GM19351 (cell line): ENCODE measurements around the gene GSE1.
"Not testable (repeated sequence)": the region's sequence is repeated elsewhere in the genome, so short reads cannot be mapped to it uniquely, and the experiment has no call there.

Experiments
- ATAC-seq: cut with Tn5 transposase; IDR thresholded peaks from one replicate; pipeline ENCODE4 v1.9.1; 2021; ENCODE audit warnings: mild to moderate bottlenecking, moderate library complexity; ENCODE audit not compliant: unreplicated experiment

Gene GSE1

GRCh38 chr16:85589688-85590505, 23.2 kb upstream of the GSE1 start:
- ATAC-seq, result no peak

DNA sequence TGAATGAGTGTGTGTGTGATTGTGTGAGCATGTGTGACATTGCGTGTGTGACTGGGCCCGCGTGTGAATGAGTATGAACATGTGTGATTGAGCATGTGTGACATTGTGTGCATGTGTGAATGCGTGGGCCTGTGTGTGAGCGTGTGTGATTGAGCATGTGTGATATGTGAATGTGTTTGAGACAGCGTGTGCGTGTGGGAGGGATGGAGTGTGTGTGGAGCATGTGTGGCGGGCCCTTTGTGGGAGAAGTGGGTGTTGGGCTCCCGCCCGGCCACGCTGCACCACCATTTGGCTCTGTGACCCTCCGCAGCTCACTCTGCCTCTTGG, 22.7 kb upstream of the GSE1 start:
- ATAC-seq, result no peak

DNA sequence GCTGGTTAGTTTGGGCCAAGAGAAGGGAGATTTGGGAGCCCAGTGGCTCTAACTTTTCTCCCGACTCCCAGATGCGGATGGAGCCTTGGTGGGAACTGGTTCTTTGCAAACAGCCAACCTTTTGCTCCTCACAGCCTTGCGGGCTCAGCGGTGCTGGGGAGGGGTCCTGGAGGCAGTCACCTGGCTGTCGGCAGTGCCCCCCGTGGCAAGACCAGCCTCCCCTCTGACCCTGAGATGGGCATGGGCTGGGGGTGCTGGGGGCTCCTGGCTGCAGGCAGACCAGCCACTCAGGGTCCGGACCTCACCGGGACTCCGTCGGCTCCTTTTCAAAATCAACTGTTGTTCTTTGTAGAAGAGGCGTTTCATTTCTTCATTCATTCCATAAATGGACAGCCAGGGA, 21.7 kb upstream of the GSE1 start:
- no peak for ATAC-seq

- not testable (repeated sequence) for ATAC-seq
Measured at GRCh38 chr16:85592277-85592676, 20.8 kb upstream of the GSE1 start.

DNA sequence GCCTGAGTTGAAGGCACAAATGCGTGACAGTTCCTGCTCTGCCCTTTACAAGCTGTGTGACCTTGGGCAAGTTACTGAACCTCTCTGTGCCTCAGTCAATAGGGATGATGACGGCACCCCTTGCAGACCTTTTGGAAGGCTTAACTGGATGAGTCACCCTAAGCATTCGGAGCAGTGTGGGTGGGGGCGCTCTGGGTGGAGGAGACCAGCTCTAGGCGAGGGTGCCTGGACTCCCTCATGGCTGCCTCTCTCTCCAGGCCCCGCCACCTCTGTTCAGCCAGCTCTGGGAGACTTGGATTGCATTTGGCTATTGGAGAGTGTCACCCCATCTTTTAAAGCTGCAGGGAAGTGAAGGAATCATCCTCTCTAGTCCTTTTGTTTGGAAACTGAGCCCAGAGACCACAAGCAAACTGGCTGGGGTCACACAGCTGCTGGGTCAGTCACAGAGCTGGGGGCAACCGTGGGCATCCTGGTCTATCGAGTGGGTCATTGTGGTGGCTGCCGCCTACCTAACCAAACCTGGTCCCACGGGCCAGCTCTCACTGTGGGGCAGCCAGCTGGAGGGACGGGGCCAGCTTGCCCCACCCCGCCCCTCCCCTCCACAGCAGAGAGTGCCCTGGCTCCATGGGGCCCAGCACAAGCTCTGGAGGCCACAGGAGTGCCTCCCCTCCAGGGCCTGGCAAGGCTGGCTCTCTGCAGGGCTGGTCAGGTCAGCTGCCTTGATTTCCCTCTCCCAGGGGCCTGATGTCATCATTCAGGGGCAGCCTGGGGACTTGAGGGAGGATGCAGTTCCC, 20.2 kb upstream of the GSE1 start:
- no peak for ATAC-seq

DNA sequence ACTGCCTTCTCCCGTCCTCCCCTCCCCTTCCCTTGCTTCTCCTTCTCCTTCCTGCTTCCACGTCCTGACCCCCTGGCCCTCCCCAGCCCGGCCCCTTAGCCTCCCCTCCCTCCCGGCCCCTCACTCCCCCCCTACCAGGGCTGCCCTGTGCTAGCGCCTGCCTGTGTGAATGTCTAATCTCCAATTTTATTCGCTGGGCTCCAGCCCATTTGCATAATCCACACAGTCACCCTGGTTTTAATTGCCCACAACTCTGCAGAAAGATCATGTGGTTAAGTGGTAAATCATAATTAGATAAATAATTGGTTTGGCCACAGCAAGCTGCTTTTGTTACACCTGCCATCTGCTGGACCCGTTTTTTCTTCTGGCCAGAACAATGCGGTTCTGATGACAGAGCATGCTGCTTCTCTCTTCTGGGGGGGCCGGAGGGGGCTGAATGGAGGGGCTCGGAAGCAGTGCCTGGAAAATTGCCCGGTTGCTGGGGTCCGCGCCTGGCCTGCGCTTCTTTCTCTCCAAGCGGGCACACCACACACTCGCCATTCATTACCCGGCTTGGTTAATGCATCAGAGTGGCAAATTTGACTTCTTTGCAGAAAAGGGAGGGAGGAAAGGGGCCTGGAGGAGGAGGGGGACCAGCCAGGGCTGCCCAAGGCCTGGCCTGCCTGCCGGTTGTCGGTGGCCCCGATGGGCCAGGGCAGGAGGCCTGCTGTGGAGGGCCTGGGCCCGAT, 19.5 kb upstream of the GSE1 start:
- no peak for ATAC-seq

GRCh38 chr16:85594273-85594977, 18.7 kb upstream of the GSE1 start:
- ATAC-seq, result no peak

- ATAC-seq, result no peak
Measured at GRCh38 chr16:85594978-85595661, 18.0 kb upstream of the GSE1 start.

DNA sequence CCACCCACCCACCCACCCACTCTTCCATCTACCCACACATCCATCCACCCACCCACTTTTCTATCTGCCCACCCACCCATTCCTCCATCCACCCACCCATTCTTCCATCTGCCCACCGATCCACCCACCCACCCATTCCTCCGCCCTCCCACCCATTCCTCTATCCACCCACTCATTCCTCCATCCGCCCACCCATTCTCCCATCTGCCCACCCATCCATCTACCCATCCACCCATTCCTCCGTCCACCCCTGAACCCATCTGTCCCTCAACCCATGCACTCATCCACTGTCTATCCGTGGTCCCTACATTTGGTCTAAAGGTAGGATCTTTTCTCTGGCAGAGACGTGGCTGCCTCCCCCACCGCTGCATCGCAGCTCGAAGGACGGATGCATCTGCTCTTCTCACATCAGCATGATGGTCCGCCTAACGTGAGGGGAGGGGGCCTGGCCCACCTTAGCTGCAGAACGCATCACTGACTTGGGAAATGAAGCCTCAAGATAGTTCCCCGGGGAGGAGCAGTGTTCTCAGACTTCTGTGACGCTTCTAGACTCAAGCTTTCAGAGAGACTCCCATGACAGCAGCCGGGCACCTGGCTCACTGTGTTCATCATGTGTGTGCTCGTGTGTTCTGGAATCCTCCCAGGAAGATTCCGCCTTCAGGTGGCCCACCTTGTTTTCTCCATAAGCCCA, 17.2 kb upstream of the GSE1 start:
- ATAC-seq, result no peak

- ATAC-seq, result no peak
Measured at GRCh38 chr16:85598141-85598540, 15.0 kb upstream of the GSE1 start.

DNA sequence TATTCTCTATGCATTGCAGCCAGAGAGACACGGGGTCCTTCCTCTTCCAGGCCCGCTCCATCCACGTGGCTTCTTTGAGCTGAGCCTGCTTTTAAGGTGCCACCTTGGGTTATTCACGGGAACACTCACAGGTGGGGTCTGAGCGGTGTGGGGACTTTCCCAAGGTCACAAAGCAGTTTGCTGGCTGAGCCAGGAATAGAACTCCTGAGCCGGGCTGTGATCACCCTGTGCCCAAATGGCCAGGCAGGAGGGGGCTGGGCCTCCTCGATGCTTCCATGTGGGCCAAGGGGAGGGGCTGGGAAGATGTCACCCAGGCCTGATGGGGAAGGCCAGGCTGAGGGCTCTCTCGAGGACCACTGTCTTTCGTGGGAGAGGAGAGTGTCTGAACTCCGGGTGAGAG, 13.0 kb upstream of the GSE1 start:
- no peak for ATAC-seq

- no peak for ATAC-seq
Measured at GRCh38 chr16:85600530-85601271, 12.4 kb upstream of the GSE1 start.

DNA sequence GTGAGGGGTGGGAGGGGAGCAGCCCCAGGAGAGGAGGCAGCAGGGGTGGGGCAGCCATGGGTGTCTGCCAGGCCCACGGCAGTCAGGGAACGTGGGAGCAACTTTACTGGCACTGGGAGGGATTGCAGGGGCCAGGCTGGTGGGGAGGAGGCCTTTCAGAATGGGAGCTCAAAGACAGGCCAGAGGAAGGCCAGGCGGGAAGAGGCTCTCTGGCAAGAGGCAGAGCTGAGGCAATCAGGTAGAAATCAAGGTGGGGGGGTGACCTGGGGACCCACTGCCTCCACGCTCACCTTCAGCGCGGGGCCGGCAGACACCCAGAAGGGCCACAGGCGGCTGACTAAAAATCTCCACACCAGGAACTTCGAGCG, 11.9 kb upstream of the GSE1 start:
- no peak for ATAC-seq

DNA sequence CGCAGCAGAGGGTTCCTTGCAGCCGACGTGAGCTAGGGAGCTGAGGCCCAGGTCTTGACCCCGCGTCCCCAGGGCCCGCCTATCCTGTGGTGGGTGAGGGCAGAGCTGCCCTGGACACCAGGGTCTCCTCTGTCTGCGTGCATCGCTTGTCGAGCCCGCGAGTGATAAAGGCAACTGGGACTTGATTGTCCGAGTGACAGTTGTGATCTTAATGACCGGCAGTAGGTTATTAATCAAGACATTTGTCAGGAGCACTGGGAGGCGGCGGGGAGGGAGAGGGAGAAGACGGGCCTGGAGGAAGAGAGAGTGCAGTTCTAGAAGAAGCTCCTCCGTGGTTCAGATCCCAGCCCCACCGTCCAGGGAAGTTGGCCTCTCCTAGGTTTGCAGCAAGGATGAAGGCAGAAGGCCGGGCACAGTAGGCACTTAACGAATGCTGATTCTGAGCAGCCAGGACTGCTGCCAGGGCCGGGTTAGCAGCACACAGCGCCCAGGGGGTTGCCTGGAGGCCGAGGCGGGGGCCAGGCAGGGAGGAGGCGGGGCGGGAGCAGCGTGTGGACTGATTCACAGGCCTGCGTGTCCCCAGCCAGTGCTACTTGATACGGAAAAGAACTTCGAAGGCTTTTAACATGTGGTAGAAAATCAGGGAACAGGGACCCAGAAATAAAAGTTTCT, 11.3 kb upstream of the GSE1 start:
- no peak for ATAC-seq

GRCh38 chr16:85602402-85603202, 10.5 kb upstream of the GSE1 start:
- ATAC-seq, result no peak

DNA sequence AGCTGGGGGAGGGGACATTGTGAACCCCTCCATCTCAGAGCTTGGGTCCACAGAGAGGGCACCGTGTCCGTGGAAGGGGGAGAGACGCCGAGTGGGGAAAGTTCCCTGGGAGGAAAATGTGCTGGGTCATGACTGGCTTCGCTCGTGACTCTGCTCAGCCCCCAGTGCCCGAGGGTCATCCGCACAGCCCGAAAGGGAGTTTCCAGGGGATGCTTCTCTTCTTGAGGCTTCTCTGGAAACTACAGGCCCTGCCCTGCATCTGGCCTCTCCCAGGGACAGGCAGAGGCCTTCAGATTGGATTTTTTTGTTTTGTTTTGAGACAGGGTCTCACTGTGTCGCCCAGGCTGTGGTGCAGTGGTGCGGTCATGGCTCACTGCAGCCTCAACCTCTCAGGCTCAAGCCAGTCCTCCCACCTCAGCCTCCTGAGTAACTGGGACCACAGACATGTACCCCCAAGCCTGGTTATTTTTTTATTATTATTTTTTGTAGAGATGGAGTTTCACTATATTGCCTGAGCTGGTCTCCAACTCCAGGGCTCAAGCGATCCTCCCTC, 9.8 kb upstream of the GSE1 start:
- no peak for ATAC-seq

DNA sequence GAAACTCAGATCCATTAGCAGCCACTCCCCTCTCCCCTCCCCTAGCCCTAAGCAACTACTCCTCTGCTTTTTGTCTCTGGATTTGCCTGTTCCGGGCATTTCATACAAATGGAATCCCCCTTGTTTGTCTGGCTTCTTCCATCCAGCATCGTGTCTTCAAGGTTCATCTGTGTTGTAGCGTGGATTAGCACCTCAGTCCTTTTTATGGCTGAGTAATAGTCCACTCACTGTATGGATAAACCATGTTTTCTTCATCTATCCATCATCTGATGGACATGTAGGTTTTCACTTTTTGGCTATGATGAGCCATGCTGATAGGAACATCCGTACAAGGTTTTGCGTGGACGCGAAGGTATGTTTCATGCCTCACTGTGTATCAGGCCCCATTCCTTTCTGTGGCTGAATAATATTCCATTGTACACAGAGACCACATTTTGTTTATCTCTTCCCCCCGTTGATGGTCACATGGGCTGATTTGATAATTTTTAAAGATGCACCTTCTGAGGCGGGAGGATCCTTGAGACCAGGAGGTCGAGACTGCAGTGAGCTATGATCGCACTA, 8.9 kb upstream of the GSE1 start:
- no peak for ATAC-seq
